Natural killer cell (primary cell): Measurements from ENCODE around the gene CBY1. TPM values are rescaled to one million over a fixed set of nuclear protein-coding genes. Genes with fewer than 3 reads are reported as not detected.
A peak's percentile ranks its signal among the peaks of the same experiment; 100 is the strongest.

Experiments
- ATAC-seq, 3 donors: fragments of 150-1000 bp in 2 of 3; fragments of 200-7000 bp in 1 of 3; cut with Tn5 transposase; 1 replicate in 1 of 3; 2 replicates in 2 of 3; pipeline ENCODE4 v1.10.0; 2021; ENCODE audit warnings: mild to moderate bottlenecking in 2 of 3, moderate library complexity in 2 of 3
- DNase-seq, 2 donors: peaks; one replicate each; pipeline versions ENCODE4 v3.0.0 to v3.0.0-alpha.2; 2013 to 2021; ENCODE audit warnings: mixed read lengths in 1 of 2
- H3K27ac ChIP-seq: one replicate; pipeline ENCODE4 v1.5.1; 2013; ENCODE audit warnings: mild to moderate bottlenecking, low read length
- H3K27me3 ChIP-seq: one replicate; pipeline ENCODE4 v1.6.1; 2013; ENCODE audit warnings: low read length; ENCODE audit not compliant: control insufficient read depth, insufficient read depth
- H3K36me3 ChIP-seq: one replicate; pipeline ENCODE4 v1.6.1; 2013; ENCODE audit warnings: low read length; ENCODE audit not compliant: control insufficient read depth, insufficient read depth
- H3K4me1 ChIP-seq: one replicate; pipeline ENCODE4 v1.6.1; 2013; ENCODE audit warnings: low read length; ENCODE audit not compliant: control insufficient read depth, insufficient read depth
- H3K4me3 ChIP-seq: one replicate; pipeline ENCODE4 v1.5.1; 2013; ENCODE audit warnings: low read length
- H3K9me3 ChIP-seq: one replicate; pipeline ENCODE4 v1.6.1; 2013; ENCODE audit warnings: low read length; ENCODE audit not compliant: control insufficient read depth, insufficient read depth
- H3K27ac Mint-ChIP-seq, 2 donors: one replicate each; pipeline ENCODE4 v1.8.0; 2022; ENCODE audit warnings: mild to moderate bottlenecking in 2 of 2, mixed read lengths in 2 of 2, moderate library complexity in 1 of 2
- H3K27me3 Mint-ChIP-seq, 2 donors: one replicate each; pipeline ENCODE4 v1.8.0; 2022; ENCODE audit warnings: low read depth in 2 of 2, mixed read lengths in 2 of 2
- H3K36me3 Mint-ChIP-seq: one replicate; pipeline ENCODE4 v1.8.0; 2022; ENCODE audit warnings: mixed read lengths
- H3K4me1 Mint-ChIP-seq, 2 donors: one replicate each; pipeline ENCODE4 v1.8.0; 2022; ENCODE audit warnings: mixed read lengths in 2 of 2
- H3K4me3 Mint-ChIP-seq: one replicate; pipeline ENCODE4 v1.8.0; 2022; ENCODE audit warnings: mild to moderate bottlenecking, moderate library complexity, mixed read lengths
- H3K9me3 Mint-ChIP-seq, 2 donors: one replicate each; pipeline ENCODE4 v1.8.0; 2022; ENCODE audit warnings: mixed read lengths in 2 of 2
- WGBS: methylation state at CpG from one replicate; pipeline ENCODE4 v1.1.7; 2013; ENCODE audit warnings: missing lambda C conversion rate; ENCODE audit not compliant: insufficient coverage; 5-methylcytosine and 5-hydroxymethylcytosine counted together
- intact Hi-C: fragments of 100-400 bp; cut with micrococcal nuclease; formaldehyde crosslinking; loops from one replicate; pipeline ENCODE4 v1.14.2; 2022
- total RNA-seq, 4 donors: library from RNA; stranded (reverse); fragments of 120-200 nt in 1 of 4; gene quantifications; one replicate each; pipeline versions ENCODE4 v1.2.3 to v1.2.4, GENCODE V29; 2013 to 2022
- TF ChIP-seq, protein P1 (sequence below): fragments of 200-600 bp; IDR thresholded peaks from one replicate; pipeline ENCODE4 v1.8.0; 2022; ENCODE audit warnings: antibody characterized with exemption

The CBY1 gene
- total RNA-seq, 3 donors from 2014 or later (not counting 1 experiment from before 2014, with no cell fraction given), result 8.2 to 10.9 (median 10.8) TPM

DNA sequence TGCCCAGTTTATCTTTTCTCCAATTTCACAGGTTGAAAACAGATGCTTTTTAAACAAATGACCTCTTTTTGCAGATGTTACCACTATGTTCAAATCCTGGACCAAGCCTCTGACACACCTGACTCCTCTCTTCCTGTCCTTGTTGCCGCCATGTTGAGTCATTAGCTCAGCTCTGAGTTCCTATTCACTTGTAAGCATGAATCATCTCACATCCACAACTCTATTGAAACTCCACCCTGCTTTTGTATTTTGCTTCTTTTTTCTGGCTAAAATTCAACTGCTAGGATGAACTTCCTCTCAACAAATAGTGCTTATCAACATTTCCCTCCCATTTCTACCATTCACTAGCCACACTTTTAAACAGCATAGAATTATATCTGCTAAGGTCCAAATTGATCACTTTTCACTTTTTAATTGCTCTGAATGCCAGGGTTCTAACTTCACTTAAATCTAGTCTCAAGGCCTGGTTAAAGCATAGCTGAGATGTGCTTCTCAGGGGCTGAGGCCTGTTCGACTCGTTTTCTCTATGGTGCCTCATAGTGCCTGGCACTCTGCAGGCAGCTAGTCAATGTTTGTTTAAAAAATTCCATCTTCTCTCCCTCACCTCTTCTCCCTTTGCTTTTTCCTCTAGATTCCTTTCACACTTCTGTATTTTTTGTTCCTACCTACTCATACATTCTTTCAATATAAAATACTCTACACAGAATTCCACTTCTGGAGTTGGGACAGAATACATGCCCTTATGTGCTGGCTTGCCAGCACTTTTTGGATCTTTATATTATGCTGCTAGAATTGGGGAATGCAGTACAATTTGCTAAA is 40.4 kb downstream of the CBY1 start:
- Mint-ChIP-seq H3K4me1 (peaks cover 59 to 73% of the 10 kb centered on the region in 2 donors), H3K27ac (peak overlapping the region; percentile 47 to 97), H3K36me3 (peaks cover 6% of the 10 kb centered on the region), H3K9me3 (no peaks in the 10 kb centered on the region), H3K4me3 (peak overlapping the region; percentile 47), H3K27me3 (no peaks in the 10 kb centered on the region)
- Histone ChIP-seq H3K36me3 (no peaks in the 10 kb centered on the region), H3K9me3 (no peaks in the 10 kb centered on the region), H3K27me3 (no peaks in the 10 kb centered on the region), H3K27ac (no peak overlapping the region), H3K4me3 (no peak overlapping the region), H3K4me1 (peaks cover 31% of the 10 kb centered on the region)
- TF ChIP-seq, protein P1, sequence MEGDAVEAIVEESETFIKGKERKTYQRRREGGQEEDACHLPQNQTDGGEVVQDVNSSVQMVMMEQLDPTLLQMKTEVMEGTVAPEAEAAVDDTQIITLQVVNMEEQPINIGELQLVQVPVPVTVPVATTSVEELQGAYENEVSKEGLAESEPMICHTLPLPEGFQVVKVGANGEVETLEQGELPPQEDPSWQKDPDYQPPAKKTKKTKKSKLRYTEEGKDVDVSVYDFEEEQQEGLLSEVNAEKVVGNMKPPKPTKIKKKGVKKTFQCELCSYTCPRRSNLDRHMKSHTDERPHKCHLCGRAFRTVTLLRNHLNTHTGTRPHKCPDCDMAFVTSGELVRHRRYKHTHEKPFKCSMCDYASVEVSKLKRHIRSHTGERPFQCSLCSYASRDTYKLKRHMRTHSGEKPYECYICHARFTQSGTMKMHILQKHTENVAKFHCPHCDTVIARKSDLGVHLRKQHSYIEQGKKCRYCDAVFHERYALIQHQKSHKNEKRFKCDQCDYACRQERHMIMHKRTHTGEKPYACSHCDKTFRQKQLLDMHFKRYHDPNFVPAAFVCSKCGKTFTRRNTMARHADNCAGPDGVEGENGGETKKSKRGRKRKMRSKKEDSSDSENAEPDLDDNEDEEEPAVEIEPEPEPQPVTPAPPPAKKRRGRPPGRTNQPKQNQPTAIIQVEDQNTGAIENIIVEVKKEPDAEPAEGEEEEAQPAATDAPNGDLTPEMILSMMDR, result no peak
- 77% methylated on average over 3 of the region's 3 CpGs for WGBS
- DNase-seq, result peak in 1 of 2 donors; percentile 47
- ATAC-seq, result no peak
- intact Hi-C loops, result no loop called here

- DNase-seq, result peak in 1 of 2 donors; percentile 32
- intact Hi-C loops, result no loop called here
- 90% methylated on average over 7 of the region's 8 CpGs for WGBS
- peak overlapping the region; percentile 47 to 97 for H3K27ac Mint-ChIP-seq
- Histone ChIP-seq H3K4me1 (peaks cover 35% of the 10 kb centered on the region), H3K27ac (no peak overlapping the region), H3K36me3 (no peaks in the 10 kb centered on the region), H3K4me3 (no peak overlapping the region), H3K27me3 (no peaks in the 10 kb centered on the region), H3K9me3 (no peaks in the 10 kb centered on the region)
- peaks cover 59 to 68% of the 10 kb centered on the region in 2 donors for H3K4me1 Mint-ChIP-seq
- peak overlapping the region; percentile 47 for H3K4me3 Mint-ChIP-seq
- peaks cover 6% of the 10 kb centered on the region for H3K36me3 Mint-ChIP-seq
- no peaks in the 10 kb centered on the region for H3K27me3 Mint-ChIP-seq
- TF ChIP-seq, protein P1, result no peak
- H3K9me3 Mint-ChIP-seq, result no peaks in the 10 kb centered on the region
- no peak for ATAC-seq
Measured at GRCh38 chr22:38697425-38698089, 41.1 kb downstream of the CBY1 start.

DNA sequence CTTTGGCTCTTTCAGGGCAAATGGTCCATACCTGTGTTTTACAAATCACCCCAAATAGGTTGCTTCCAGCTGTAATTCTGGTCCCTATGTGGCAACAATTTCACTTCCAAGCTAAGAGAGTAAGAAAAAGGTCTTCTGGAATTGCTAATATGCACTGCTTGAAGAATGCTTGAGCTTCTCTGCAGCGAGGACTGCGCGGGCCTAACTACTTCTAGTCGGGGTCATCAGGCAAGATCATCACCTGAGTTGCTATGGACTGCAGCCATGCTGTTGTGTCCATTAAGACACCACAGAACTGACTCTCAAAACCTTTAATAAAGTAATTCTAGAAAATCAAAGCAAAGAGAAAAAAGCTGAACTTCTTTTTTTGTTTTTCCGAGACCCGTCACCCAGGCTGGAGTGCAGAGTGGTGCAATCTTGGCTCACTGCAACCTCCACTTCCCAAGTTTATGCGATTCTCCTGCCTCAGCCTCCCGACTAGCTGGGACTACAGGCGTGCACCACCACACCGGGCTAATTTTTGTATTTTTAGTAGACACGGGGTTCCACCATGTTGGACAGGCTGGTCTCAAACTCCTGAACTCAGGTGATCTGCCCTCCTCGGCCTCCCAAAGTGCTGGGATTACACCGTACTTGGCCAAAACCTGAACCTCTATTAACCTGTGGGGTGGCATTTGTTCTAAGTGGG is 42.1 kb downstream of the CBY1 start:
- no peaks in the 10 kb centered on the region for H3K9me3 ChIP-seq

More for the DNA sequence above, 42.1 kb downstream of the CBY1 start:
- Mint-ChIP-seq H3K9me3 (no peaks in the 10 kb centered on the region), H3K4me3 (peak overlapping the region; percentile 85), H3K36me3 (peaks cover 6% of the 10 kb centered on the region), H3K4me1 (peaks cover 54 to 62% of the 10 kb centered on the region in 2 donors), H3K27ac (peak overlapping the region; percentile 97), H3K27me3 (no peaks in the 10 kb centered on the region)
- no peak overlapping the region for H3K4me3 ChIP-seq
- no peak for DNase-seq
- no peaks in the 10 kb centered on the region for H3K27me3 ChIP-seq
- 95% methylated on average over 13 of the region's 13 CpGs for WGBS
- no peaks in the 10 kb centered on the region for H3K36me3 ChIP-seq
- TF ChIP-seq, protein P1, result no peak
- peaks cover 35% of the 10 kb centered on the region for H3K4me1 ChIP-seq
- no peak for ATAC-seq
- intact Hi-C loops, result no loop called here
- H3K27ac ChIP-seq, result no peak overlapping the region
